Measurements from ENCODE around the gene KCNMA1. TPM values are rescaled to one million over a fixed set of nuclear protein-coding genes. Genes with fewer than 3 reads are reported as not detected.

KCNMA1 gene
- total RNA-seq, 1 donor from 2014 or later = 20.6 TPM

- no peak for DNase-seq (ENCODE audit: low spot score)
Observed at GRCh38 chr10:77286531-77287508, 350.8 kb downstream of the KCNMA1 start.

GRCh38 chr10:77285529-77286182, 352.0 kb downstream of the KCNMA1 start:
- DNase-seq (ENCODE audit: low spot score) = no peak

- no peak for DNase-seq (ENCODE audit: low spot score)
Observed at GRCh38 chr10:77284797-77285196, 352.8 kb downstream of the KCNMA1 start.

GRCh38 chr10:77283326-77283725, 354.3 kb downstream of the KCNMA1 start:
- DNase-seq (ENCODE audit: low spot score) = no peak

- DNase-seq (ENCODE audit: low spot score) = no peak
Observed at GRCh38 chr10:77282163-77282562, 355.4 kb downstream of the KCNMA1 start.

GRCh38 chr10:77281719-77282118, 355.9 kb downstream of the KCNMA1 start:
- no peak for DNase-seq (ENCODE audit: low spot score)

GRCh38 chr10:77279207-77279606, 358.4 kb downstream of the KCNMA1 start:
- no peak for DNase-seq (ENCODE audit: low spot score)

GRCh38 chr10:77274046-77274795, 363.4 kb downstream of the KCNMA1 start:
- DNase-seq (ENCODE audit: low spot score) = no peak

- DNase-seq (ENCODE audit: low spot score) = no peak
Observed at GRCh38 chr10:77269163-77269562, 368.4 kb downstream of the KCNMA1 start.

GRCh38 chr10:77268721-77269120, 368.9 kb downstream of the KCNMA1 start:
- DNase-seq (ENCODE audit: low spot score) = no peak

- DNase-seq (ENCODE audit: low spot score) = no peak
Observed at GRCh38 chr10:77267703-77268675, 369.6 kb downstream of the KCNMA1 start.

GRCh38 chr10:77266242-77266641, 371.4 kb downstream of the KCNMA1 start:
- no peak for DNase-seq (ENCODE audit: low spot score)

GRCh38 chr10:77264527-77264926, 373.1 kb downstream of the KCNMA1 start:
- DNase-seq (ENCODE audit: low spot score) = no peak

GRCh38 chr10:77264107-77264506, 373.5 kb downstream of the KCNMA1 start:
- no peak for DNase-seq (ENCODE audit: low spot score)

- DNase-seq (ENCODE audit: low spot score) = no peak
Observed at GRCh38 chr10:77263700-77264099, 373.9 kb downstream of the KCNMA1 start.

- DNase-seq (ENCODE audit: low spot score) = no peak
Observed at GRCh38 chr10:77261146-77261545, 376.5 kb downstream of the KCNMA1 start.

GRCh38 chr10:77259171-77259874, 378.3 kb downstream of the KCNMA1 start:
- DNase-seq (ENCODE audit: low spot score) = no peak

- DNase-seq (ENCODE audit: low spot score) = no peak
Observed at GRCh38 chr10:77256346-77256745, 381.3 kb downstream of the KCNMA1 start.

- DNase-seq (ENCODE audit: low spot score) = no peak
Observed at GRCh38 chr10:77253556-77254064, 384.0 kb downstream of the KCNMA1 start.

- no peak for DNase-seq (ENCODE audit: low spot score)
Observed at GRCh38 chr10:77253147-77253545, 384.5 kb downstream of the KCNMA1 start.

Data from mesenteric fat pad (tissue), 1 donor.